Heart right ventricle (tissue), 16 donors: ENCODE data around the gene COL5A2. TPM values are rescaled to one million over a fixed set of nuclear protein-coding genes. Genes with fewer than 3 reads are reported as not detected.
A peak's percentile ranks its signal among the peaks of the same experiment; 100 is the strongest.

Experiments
- ATAC-seq, 8 donors: fragments of 200-7000 bp; cut with Tn5 transposase; one replicate each; pipeline ENCODE4 v1.9.1; 2020; ENCODE audit warnings: mild to moderate bottlenecking in 8 of 8, moderate library complexity in 8 of 8, moderate number of reproducible peaks in 1 of 8
- DNase-seq, 2 donors: peaks; one replicate each; pipeline ENCODE4 v3.0.0-alpha.2; 2020
- H3K27ac ChIP-seq, 10 donors: fragments of 200-600 bp; sonication (generic) in 2 of 10; one replicate each; pipeline versions ENCODE4 v1.5.0 to v1.8.0; 2020 to 2022; ENCODE audit warnings: mild to moderate bottlenecking in 3 of 10
- H3K27me3 ChIP-seq, 7 donors: fragments of 200-600 bp; one replicate each; pipeline ENCODE4 v1.8.0; 2021 to 2022; ENCODE audit warnings: mild to moderate bottlenecking in 2 of 7
- H3K36me3 ChIP-seq, 9 donors: fragments of 200-600 bp; sonication (generic) in 1 of 9; one replicate each; pipeline versions ENCODE4 v1.5.0 to v1.8.0; 2020 to 2022; ENCODE audit warnings: mild to moderate bottlenecking in 2 of 9
- H3K4me1 ChIP-seq, 9 donors: fragments of 200-600 bp; sonication (generic) in 1 of 9; one replicate each; pipeline versions ENCODE4 v1.5.0 to v1.8.0; 2020 to 2022; ENCODE audit warnings: mild to moderate bottlenecking in 4 of 9
- H3K4me3 ChIP-seq, 10 donors: fragments of 200-600 bp; sonication (generic) in 2 of 10; one replicate each; pipeline versions ENCODE4 v1.5.0 to v1.8.0; 2020 to 2022; ENCODE audit warnings: mild to moderate bottlenecking in 7 of 10, moderate library complexity in 2 of 10
- H3K9me3 ChIP-seq, 11 donors: fragments of 200-600 bp in 10 of 11; sonication (generic) in 2 of 11; one replicate each; pipeline versions ENCODE4 v1.5.0 to v1.8.0; 2013 to 2022; ENCODE audit warnings: mild to moderate bottlenecking in 2 of 11, control low read depth in 1 of 11, moderate library complexity in 1 of 11
- CTCF ChIP-seq, 9 donors: fragments of 200-600 bp; sonication (generic) in 2 of 9; IDR thresholded peaks; one replicate each; pipeline versions ENCODE4 v1.5.0 to v1.8.0; 2021 to 2022; ENCODE audit warnings: antibody characterized with exemption in 9 of 9, mild to moderate bottlenecking in 5 of 9, moderate library complexity in 1 of 9
- WGBS, 2 donors: extraction: QIAGEN DNeasy Blood & Tissue Kit; methylation state at CpG; one replicate each; pipeline ENCODE4 v1.1.7; 2013; ENCODE audit warnings: inconsistent platforms in 1 of 2; 5-methylcytosine and 5-hydroxymethylcytosine counted together
- intact Hi-C, 10 donors: fragments of 100-400 bp; cut with DNase I; formaldehyde crosslinking; loops; one replicate each; pipeline versions ENCODE4 v1.11.1 to v1.14.2; 2022
- polyA plus RNA-seq, 2 donors: library from polyadenylated mRNA; stranded (reverse); fragments of 200-250 nt; gene quantifications; one replicate each; pipeline ENCODE4 v1.2.3, GENCODE V29; 2013
- total RNA-seq, 10 donors: library from RNA; stranded (reverse); fragmentation: NEBNext Ultra II Directional in 3 of 10; extraction: Animal tissue kit (Norgen Biotek cat#: 25700) in 3 of 10; gene quantifications; one replicate each; pipeline versions ENCODE4 v1.2.1 to v1.2.4, GENCODE V29; 2021 to 2023
- donor health status: Arrhythmogenic right ventricular cardiomyopathy.
- donor health status: ischemic (EF 13 %, LVEDD 7.1; RV severe dilation, severe dysfunction).
- donor health status: healthy with polysubstance abuse.
- donor health status: DM: no; HTN: yes; CAD: no.
- donor health status: DM: no; HTN: no; CAD: no.
- donor health status: ischemic (EF 25% LVEDD 6.9; RV normal size, moderate dysfunction).
- donor health status: ischemic (EF 25% LVEDD 5.7; RV mildly dilated, moderate dysfunction).
- donor health status: healthy.
- donor health status: DM: yes; HTN: yes; CAD: no.
- donor health status: Ischemic cardiomyopathy.
- donor health status: ischemic (EF 35%, LVEDD 5.7; RV mildly dilated, moderate dysfunction).
- donor health status: nonischemic (EF 11% LVEDD 7.7; RV severe dilation, severe dysfunction).
- donor health status: DM: yes; HTN: yes; CAD: no.
- donor health status: PGD.
- donor health status: ischemic (EF 29% LVEDD 5.4; RV normal size, mild dysfunction).
- donor health status: nonischemic (EF 23%, LVEDD 6.1; RV moderate dilation, normal function).

The COL5A2 gene
- total and polyA plus RNA-seq, 12 donors: 4.8 to 44.7 (median 8.7) TPM

GRCh38 chr2:189157456-189157855, 22.1 kb downstream of the COL5A2 start:
- no peak for TF ChIP-seq CTCF (IDR thresholded peaks at IDR 0.05)
- Histone ChIP-seq H3K27me3 (no peaks in the 10 kb centered on the region), H3K9me3 (no peaks in the 10 kb centered on the region), H3K4me3 (no peak overlapping the region), H3K27ac (no peak overlapping the region), H3K4me1 (peaks cover 0 to 22% (median 7%) of the 10 kb centered on the region in 9 donors), H3K36me3 (no peaks in the 10 kb centered on the region)
- ATAC-seq (no peak), DNase-seq (no peak)
- intact Hi-C loops: loop anchor here in 1 of 10 donors (10.0 kb wide), 1 partner anchor 127 kb away; no protein-coding TSS in a partner anchor

- DNase-seq: no peak
- no peaks in the 10 kb centered on the region for H3K9me3 ChIP-seq
- H3K36me3 ChIP-seq: no peaks in the 10 kb centered on the region
- H3K27ac ChIP-seq: no peak overlapping the region
- intact Hi-C loops: loop anchor here in 1 of 10 donors (10.0 kb wide), 1 partner anchor 129 kb away; no protein-coding TSS in a partner anchor
- no peak for ATAC-seq
- peaks cover 0 to 23% (median 11%) of the 10 kb centered on the region in 9 donors for H3K4me1 ChIP-seq
- 68 to 73% methylated on average over 1 of the region's 1 CpG for WGBS, 2 donors
- no peak overlapping the region for H3K4me3 ChIP-seq
- no peak for TF ChIP-seq CTCF (IDR thresholded peaks at IDR 0.05)
- H3K27me3 ChIP-seq: no peaks in the 10 kb centered on the region
These were observed 23.8 kb downstream of the COL5A2 start for GRCh38 chr2:189155795-189156194.

GRCh38 chr2:189153619-189154018, 25.9 kb downstream of the COL5A2 start:
- Histone ChIP-seq H3K36me3 (no peaks in the 10 kb centered on the region), H3K9me3 (no peaks in the 10 kb centered on the region), H3K4me3 (no peak overlapping the region), H3K4me1 (peaks cover 0 to 27% (median 17%) of the 10 kb centered on the region in 9 donors), H3K27me3 (no peaks in the 10 kb centered on the region), H3K27ac (peak overlapping the region in 4 of 10 donors; percentile 4 to 56 (median 21))
- WGBS, 2 donors: 35 to 50% methylated on average over 2 of the region's 2 CpGs
- intact Hi-C loops: loop anchor here in 1 of 10 donors (10.0 kb wide), 1 partner anchor 131 kb away; no protein-coding TSS in a partner anchor
- ATAC-seq (peak in 7 of 8 donors; percentile 58 to 92 (median 79)), DNase-seq (peak in 1 of 2 donors; percentile 41)
- TF ChIP-seq CTCF (IDR thresholded peaks at IDR 0.05): no peak

- Histone ChIP-seq H3K27me3 (no peaks in the 10 kb centered on the region), H3K4me1 (peaks cover 0 to 27% (median 15%) of the 10 kb centered on the region in 9 donors), H3K4me3 (no peak overlapping the region), H3K9me3 (no peaks in the 10 kb centered on the region), H3K27ac (peak overlapping the region in 6 of 10 donors; percentile 12 to 56 (median 16)), H3K36me3 (no peaks in the 10 kb centered on the region)
- ATAC-seq (peak in 7 of 8 donors; percentile 38 to 74 (median 63)), DNase-seq (peak; percentile 26 to 27)
- TF ChIP-seq CTCF (IDR thresholded peaks at IDR 0.05): no peak
- intact Hi-C loops: loop anchor here in 1 of 10 donors (10.0 kb wide), 1 partner anchor 132 kb away; no protein-coding TSS in a partner anchor
- 61 to 71% methylated on average over 3 of the region's 3 CpGs for WGBS, 2 donors
These were observed 27.1 kb downstream of the COL5A2 start for GRCh38 chr2:189152483-189152882.
